IMR-90 (cell line): ENCODE data around the gene EXOC6B.

ENCODE experiments used
- CTCF ChIP-seq: conservative IDR thresholded peaks from 2 replicates; pipeline ENCODE4 v1.5.1; 2012; ENCODE audit warnings: mild to moderate bottlenecking, low read depth, low read length, improper control_type of control experiment
- MAFK ChIP-seq: IDR thresholded peaks from 2 replicates; pipeline ENCODE4 v1.6.1; 2012; ENCODE audit warnings: low read depth, low read length, improper control_type of control experiment
- POLR2A ChIP-seq: IDR thresholded peaks from 2 replicates; pipeline ENCODE4 v1.6.1; 2012; ENCODE audit warnings: mild to moderate bottlenecking, low read depth, low read length
- RAD21 ChIP-seq: IDR thresholded peaks from 2 replicates; pipeline ENCODE4 v1.6.1; 2012; ENCODE audit warnings: low read length, improper control_type of control experiment

GRCh38 chr2:72181616-72182015, 644.2 kb downstream of the EXOC6B start:
- no peak for TF ChIP-seq MAFK
- no peak for TF ChIP-seq CTCF
- TF ChIP-seq RAD21, result no peak
- no peak for TF ChIP-seq POLR2A
